ENCODE measurements around the gene CNNM4.

- TF ChIP-seq TCF7L2 (IDR thresholded peaks at IDR 0.05; ENCODE audit: borderline replicate concordance, low read depth, low read length) (no peak), ZNF776 (tag by site-specific recombination; IDR thresholded peaks at IDR 0.05; ENCODE audit: borderline replicate concordance) (no peak), ZNF626 (tag by site-specific recombination; IDR thresholded peaks at IDR 0.05) (no peak), ELK4 (IDR thresholded peaks at IDR 0.05; ENCODE audit: borderline replicate concordance, low read depth, low read length) (no peak), CTCF (tag by site-specific recombination; IDR thresholded peaks at IDR 0.05) (no peak), ZNF785 (tag by site-specific recombination; IDR thresholded peaks at IDR 0.05) (no peak), REPIN1 (tag by site-specific recombination; IDR thresholded peaks at IDR 0.05; ENCODE audit: low read depth) (no peak), YY1 (tag by site-specific recombination; IDR thresholded peaks at IDR 0.05) (no peak)
- TF ChIP-seq, protein P1, sequence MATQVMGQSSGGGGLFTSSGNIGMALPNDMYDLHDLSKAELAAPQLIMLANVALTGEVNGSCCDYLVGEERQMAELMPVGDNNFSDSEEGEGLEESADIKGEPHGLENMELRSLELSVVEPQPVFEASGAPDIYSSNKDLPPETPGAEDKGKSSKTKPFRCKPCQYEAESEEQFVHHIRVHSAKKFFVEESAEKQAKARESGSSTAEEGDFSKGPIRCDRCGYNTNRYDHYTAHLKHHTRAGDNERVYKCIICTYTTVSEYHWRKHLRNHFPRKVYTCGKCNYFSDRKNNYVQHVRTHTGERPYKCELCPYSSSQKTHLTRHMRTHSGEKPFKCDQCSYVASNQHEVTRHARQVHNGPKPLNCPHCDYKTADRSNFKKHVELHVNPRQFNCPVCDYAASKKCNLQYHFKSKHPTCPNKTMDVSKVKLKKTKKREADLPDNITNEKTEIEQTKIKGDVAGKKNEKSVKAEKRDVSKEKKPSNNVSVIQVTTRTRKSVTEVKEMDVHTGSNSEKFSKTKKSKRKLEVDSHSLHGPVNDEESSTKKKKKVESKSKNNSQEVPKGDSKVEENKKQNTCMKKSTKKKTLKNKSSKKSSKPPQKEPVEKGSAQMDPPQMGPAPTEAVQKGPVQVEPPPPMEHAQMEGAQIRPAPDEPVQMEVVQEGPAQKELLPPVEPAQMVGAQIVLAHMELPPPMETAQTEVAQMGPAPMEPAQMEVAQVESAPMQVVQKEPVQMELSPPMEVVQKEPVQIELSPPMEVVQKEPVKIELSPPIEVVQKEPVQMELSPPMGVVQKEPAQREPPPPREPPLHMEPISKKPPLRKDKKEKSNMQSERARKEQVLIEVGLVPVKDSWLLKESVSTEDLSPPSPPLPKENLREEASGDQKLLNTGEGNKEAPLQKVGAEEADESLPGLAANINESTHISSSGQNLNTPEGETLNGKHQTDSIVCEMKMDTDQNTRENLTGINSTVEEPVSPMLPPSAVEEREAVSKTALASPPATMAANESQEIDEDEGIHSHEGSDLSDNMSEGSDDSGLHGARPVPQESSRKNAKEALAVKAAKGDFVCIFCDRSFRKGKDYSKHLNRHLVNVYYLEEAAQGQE (tag by site-specific recombination; IDR thresholded peaks at IDR 0.05) = no peak
These were observed 38.9 kb downstream of the CNNM4 start for GRCh38 chr2:96799623-96799935.
